T-helper 17 cell (primary cell): ENCODE data around the gene MAGI1. TPM values are rescaled to one million over a fixed set of nuclear protein-coding genes. Genes with fewer than 3 reads are reported as not detected.

ENCODE experiments used
- ATAC-seq: fragments of 150-1000 bp; cut with Tn5 transposase; 2 replicates; pipeline ENCODE4 v1.10.0; 2021; ENCODE audit warnings: mild to moderate bottlenecking, moderate library complexity
- DNase-seq, 3 donors: peaks; one replicate each; pipeline versions ENCODE4 v3.0.0 to v3.0.0-alpha.2; 2020 to 2021
- H3K9me3 ChIP-seq: one replicate; pipeline ENCODE4 v1.7.0; 2013; ENCODE audit warnings: low read length, mild to moderate bottlenecking; ENCODE audit not compliant: control insufficient read depth, poor library complexity, severe bottlenecking
- H3K27ac Mint-ChIP-seq: one replicate; pipeline ENCODE4 v1.8.0; 2022; ENCODE audit warnings: mild to moderate bottlenecking, moderate library complexity, mixed read lengths
- H3K27me3 Mint-ChIP-seq: one replicate; pipeline ENCODE4 v1.8.0; 2022; ENCODE audit warnings: mixed read lengths
- H3K36me3 Mint-ChIP-seq: one replicate; pipeline ENCODE4 v1.8.0; 2022; ENCODE audit warnings: low read depth, mixed read lengths
- H3K4me1 Mint-ChIP-seq: one replicate; pipeline ENCODE4 v1.8.0; 2022; ENCODE audit warnings: mild to moderate bottlenecking, mixed read lengths
- H3K4me3 Mint-ChIP-seq: one replicate; pipeline ENCODE4 v1.8.0; 2022; ENCODE audit warnings: mild to moderate bottlenecking, moderate library complexity, mixed read lengths
- total RNA-seq, 4 donors: library from RNA in 2 of 4; stranded (reverse) in 2 of 4; gene quantifications; one replicate each; pipeline ENCODE4 v1.2.3 and lab custom pipeline; 2022 to 2026

Gene MAGI1
- total RNA-seq, 2 donors from 2014 or later, result not detected

GRCh38 chr3:66017591-66017990, 21.1 kb downstream of the MAGI1 start:
- H3K36me3 Mint-ChIP-seq, result no peaks in the 10 kb centered on the region
- H3K27me3 Mint-ChIP-seq, result peaks cover 17% of the 10 kb centered on the region
- no peak overlapping the region for H3K4me3 Mint-ChIP-seq
- no peak for ATAC-seq
- H3K27ac Mint-ChIP-seq, result no peak overlapping the region
- H3K4me1 Mint-ChIP-seq, result no peaks in the 10 kb centered on the region
- no peak for DNase-seq
- H3K9me3 ChIP-seq, result no peaks in the 10 kb centered on the region

DNA sequence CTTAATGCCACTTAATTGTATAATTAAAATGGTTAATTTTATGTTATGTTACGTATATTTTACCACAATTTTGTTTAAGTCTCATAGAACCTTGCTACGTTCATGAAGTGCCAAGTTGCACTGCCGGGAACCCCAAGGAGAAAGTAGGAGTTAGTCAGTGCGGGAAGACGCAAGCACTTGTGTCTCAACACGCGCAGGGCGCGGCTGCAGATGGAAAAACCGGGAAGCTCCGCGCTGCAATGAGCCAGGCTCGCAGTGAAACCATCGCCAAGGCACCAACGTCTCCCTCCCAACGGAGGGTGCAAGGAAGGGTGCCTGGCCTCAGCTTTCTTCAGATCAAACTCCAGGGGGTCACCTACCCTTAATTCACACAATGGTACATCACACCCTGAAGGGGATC, 21.6 kb downstream of the MAGI1 start:
- DNase-seq (no peak), ATAC-seq (no peak)
- no peak overlapping the region for H3K27ac Mint-ChIP-seq
- no peaks in the 10 kb centered on the region for H3K9me3 ChIP-seq
- H3K4me3 Mint-ChIP-seq, result no peak overlapping the region
- no peaks in the 10 kb centered on the region for H3K36me3 Mint-ChIP-seq
- H3K4me1 Mint-ChIP-seq, result no peaks in the 10 kb centered on the region
- H3K27me3 Mint-ChIP-seq, result peaks cover 16% of the 10 kb centered on the region

DNA sequence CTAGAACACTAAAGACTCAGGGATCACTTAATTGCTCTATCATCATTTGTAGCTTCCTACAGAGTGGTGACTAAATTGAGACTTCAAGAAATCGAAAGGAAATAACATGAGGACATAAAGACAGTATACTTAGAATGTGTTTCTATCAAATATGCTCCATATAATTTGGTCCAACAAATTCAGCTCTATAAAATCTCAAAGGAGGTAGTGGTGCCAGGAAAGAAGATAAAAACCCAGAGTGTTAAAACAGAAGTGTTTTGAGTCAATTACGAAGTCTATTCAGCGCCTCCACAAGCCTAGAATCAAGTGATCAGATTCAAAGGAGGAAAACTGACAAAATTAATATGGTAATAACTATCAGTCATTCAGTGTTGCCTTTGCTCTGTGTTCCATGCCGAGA, 22.9 kb downstream of the MAGI1 start:
- no peak overlapping the region for H3K27ac Mint-ChIP-seq

DNA sequence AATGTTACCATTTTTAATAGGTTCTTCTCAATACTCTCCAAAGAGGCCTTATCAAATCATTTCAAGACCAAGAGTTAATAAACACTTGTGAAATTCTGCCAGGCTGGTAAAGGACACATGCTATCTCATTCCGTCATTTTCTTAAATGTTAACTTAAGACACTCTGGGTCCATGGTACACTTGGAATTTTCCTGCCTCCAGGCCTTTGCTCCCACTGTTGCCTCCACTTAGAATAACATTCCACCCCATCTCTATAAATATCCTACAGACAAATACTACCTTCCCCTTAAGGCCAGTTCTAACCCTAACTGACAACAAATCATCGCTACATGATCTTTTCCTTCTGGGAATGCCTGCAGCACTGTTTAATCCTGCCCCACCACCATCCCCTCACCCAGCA, 24.1 kb downstream of the MAGI1 start:
- Mint-ChIP-seq H3K4me1 (no peaks in the 10 kb centered on the region), H3K27me3 (no peaks in the 10 kb centered on the region), H3K36me3 (no peaks in the 10 kb centered on the region), H3K27ac (no peak overlapping the region), H3K4me3 (no peak overlapping the region)
- DNase-seq, result no peak
- no peak for ATAC-seq
- no peaks in the 10 kb centered on the region for H3K9me3 ChIP-seq

More for the DNA sequence above, 22.9 kb downstream of the MAGI1 start:
- H3K9me3 ChIP-seq, result no peaks in the 10 kb centered on the region
- Mint-ChIP-seq H3K4me1 (no peaks in the 10 kb centered on the region), H3K36me3 (no peaks in the 10 kb centered on the region), H3K4me3 (no peak overlapping the region), H3K27me3 (peaks cover 5% of the 10 kb centered on the region)
- DNase-seq (no peak), ATAC-seq (no peak)

DNA sequence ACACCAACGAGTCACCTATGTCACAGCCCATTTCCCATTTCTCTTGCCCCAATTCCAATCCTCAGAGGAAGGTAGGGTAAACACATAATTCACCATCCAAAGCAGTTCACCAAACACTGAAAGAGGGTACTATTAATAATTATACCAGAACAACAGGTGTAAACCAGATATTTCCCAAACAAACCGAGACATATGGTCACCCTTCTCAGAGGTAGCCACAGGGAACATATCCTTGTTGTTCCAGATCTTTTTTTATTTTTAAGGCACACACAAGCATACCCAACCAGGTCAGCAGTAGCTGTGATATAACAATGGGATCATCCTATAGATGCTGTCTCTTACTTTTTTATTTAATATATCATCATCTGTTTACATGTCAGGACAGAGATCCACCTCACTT, 24.7 kb downstream of the MAGI1 start:
- no peaks in the 10 kb centered on the region for H3K27me3 Mint-ChIP-seq
- H3K27ac Mint-ChIP-seq, result no peak overlapping the region
- no peaks in the 10 kb centered on the region for H3K36me3 Mint-ChIP-seq
- H3K4me3 Mint-ChIP-seq, result no peak overlapping the region
- no peak for DNase-seq
- no peak for ATAC-seq
- no peaks in the 10 kb centered on the region for H3K4me1 Mint-ChIP-seq
- no peaks in the 10 kb centered on the region for H3K9me3 ChIP-seq

DNA sequence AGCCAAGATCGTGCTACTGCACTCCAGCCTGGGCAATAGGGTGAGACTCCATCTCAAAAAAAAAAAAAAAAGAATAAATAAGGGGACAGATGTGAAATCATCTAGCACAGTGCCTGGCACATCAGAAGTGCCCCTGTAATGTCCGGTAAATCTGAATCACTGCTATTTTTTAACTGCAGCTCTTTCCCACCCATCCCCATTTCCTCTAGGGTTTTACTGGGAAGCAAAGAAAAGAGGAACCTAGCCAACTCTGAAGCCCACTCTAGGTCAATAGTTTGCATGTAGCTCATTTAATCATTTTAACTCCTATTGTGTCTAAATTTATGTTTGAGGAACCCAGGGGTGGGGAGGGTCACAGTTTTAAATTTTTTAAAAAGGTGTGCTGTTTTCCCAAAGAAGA, 26.0 kb downstream of the MAGI1 start:
- Mint-ChIP-seq H3K27me3 (no peaks in the 10 kb centered on the region), H3K4me1 (no peaks in the 10 kb centered on the region), H3K4me3 (no peak overlapping the region), H3K36me3 (no peaks in the 10 kb centered on the region), H3K27ac (no peak overlapping the region)
- DNase-seq, result no peak
- ATAC-seq, result no peak
- H3K9me3 ChIP-seq, result no peaks in the 10 kb centered on the region

DNA sequence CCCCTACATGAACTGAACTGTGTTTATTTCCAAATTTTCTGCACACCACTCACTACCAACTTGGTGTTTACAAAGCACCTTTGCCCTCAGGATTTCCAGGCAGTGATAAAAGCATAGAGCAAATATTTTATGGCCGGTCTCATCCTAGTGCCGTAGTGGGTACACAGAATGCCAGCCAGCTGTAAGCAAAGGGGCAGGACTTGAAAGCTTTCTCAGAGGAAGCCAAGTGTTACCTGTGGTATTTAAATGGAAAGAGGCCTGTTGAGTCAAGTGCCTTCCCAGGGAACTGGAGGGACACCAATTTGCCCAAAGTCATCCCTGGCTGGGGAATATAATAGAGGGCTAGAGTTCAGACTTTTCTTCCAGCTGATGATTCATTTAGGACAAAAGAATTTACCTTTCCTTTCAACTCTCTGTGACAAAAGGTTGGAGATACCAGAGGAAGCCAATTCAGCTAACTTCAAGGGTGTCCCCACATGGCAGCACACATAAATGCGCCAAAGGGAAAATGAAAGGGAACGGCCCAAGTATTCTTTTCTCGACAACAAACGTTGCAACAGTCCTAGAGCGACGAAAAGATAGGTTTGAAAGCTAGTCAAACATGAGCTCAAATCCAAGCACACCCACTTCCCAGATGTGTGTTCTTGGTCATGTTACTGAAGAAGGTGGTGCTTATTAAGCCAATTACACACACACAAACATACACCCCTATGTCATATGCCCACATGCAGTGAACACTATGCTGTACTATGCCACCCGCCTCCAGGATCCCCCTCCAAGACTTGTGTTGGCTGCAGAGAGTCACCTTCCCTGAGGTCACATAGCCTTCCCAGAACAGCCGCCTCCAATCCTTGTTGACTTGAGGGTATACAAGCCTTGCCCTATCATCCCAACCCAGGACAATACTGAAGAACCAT, 27.7 kb downstream of the MAGI1 start:
- Mint-ChIP-seq H3K36me3 (no peaks in the 10 kb centered on the region), H3K27ac (no peak overlapping the region), H3K27me3 (no peaks in the 10 kb centered on the region), H3K4me3 (no peak overlapping the region), H3K4me1 (no peaks in the 10 kb centered on the region)
- ATAC-seq, result no peak
- no peaks in the 10 kb centered on the region for H3K9me3 ChIP-seq
- no peak for DNase-seq

- no peaks in the 10 kb centered on the region for H3K27me3 Mint-ChIP-seq
- H3K36me3 Mint-ChIP-seq, result no peaks in the 10 kb centered on the region
- no peak for ATAC-seq
- no peak overlapping the region for H3K27ac Mint-ChIP-seq
- no peaks in the 10 kb centered on the region for H3K9me3 ChIP-seq
- no peak for DNase-seq
- H3K4me1 Mint-ChIP-seq, result no peaks in the 10 kb centered on the region
- no peak overlapping the region for H3K4me3 Mint-ChIP-seq
These were observed 28.4 kb downstream of the MAGI1 start for GRCh38 chr3:66010348-66010738.

DNA sequence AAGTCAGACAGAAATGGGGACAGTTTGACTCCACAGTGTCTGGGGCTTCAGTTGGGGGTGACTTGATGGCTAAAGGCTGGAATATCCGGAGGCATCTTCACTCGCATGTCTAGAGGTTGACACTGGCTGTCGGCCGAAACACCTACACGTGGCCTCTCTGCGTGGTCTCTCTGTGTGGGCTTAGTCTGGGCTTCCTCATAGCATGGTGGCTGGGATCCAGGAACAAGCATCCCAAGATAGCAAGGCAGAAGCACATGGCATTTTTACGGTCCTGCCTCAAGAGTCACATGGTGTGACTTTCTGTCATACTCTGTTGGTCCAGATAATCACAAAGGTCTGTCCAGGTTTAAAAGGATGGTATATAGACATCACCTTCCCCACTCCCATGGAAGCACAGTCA, 34.5 kb downstream of the MAGI1 start:
- Mint-ChIP-seq H3K36me3 (no peaks in the 10 kb centered on the region), H3K27me3 (peaks cover 28% of the 10 kb centered on the region), H3K4me1 (no peaks in the 10 kb centered on the region), H3K4me3 (no peak overlapping the region), H3K27ac (no peak overlapping the region)
- ATAC-seq, result no peak
- DNase-seq, result no peak
- H3K9me3 ChIP-seq, result no peaks in the 10 kb centered on the region

DNA sequence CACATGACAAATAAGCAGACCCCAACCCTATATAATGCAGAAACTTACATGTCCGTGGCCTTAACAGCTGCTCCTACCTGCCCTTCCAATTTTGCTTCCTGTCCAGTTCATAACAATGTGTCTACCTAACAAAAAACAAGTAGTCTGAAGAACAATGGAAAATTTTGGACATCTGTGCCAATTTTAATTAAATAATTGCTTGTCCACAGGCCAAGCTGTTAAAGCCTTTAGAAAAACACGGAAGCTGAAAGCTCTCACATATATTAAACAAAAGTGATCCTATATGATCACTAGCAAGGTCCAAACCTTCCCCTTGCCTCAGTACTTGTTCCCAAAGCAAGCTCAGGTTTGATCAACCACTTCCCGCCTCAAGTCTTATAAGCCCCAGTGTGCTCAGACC, 37.1 kb downstream of the MAGI1 start:
- Mint-ChIP-seq H3K4me1 (no peaks in the 10 kb centered on the region), H3K27ac (no peak overlapping the region), H3K4me3 (no peak overlapping the region), H3K27me3 (peaks cover 28% of the 10 kb centered on the region), H3K36me3 (no peaks in the 10 kb centered on the region)
- DNase-seq (no peak), ATAC-seq (no peak)
- H3K9me3 ChIP-seq, result no peaks in the 10 kb centered on the region

DNA sequence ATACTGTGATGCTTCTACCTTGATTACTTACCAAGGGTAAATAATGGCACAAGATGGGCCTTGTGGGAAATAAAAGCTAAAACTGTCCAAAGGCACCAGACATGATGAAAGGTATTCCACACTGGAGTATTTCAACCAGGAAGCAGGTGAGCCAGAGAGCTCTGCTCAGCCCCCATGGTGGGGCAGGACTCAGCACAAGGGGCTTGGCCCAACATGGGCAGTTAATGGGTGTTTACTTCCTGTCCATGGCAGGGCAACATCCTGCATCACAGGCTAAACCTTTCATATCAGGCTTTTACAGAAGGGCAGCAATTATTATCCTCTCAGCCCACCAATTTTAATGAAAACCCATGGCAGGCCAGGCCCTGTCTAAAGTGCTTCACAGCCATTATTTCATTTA, 38.2 kb downstream of the MAGI1 start:
- Mint-ChIP-seq H3K4me1 (no peaks in the 10 kb centered on the region), H3K36me3 (no peaks in the 10 kb centered on the region), H3K27ac (no peak overlapping the region), H3K4me3 (no peak overlapping the region), H3K27me3 (peaks cover 28% of the 10 kb centered on the region)
- no peak for DNase-seq
- no peak for ATAC-seq
- no peaks in the 10 kb centered on the region for H3K9me3 ChIP-seq

DNA sequence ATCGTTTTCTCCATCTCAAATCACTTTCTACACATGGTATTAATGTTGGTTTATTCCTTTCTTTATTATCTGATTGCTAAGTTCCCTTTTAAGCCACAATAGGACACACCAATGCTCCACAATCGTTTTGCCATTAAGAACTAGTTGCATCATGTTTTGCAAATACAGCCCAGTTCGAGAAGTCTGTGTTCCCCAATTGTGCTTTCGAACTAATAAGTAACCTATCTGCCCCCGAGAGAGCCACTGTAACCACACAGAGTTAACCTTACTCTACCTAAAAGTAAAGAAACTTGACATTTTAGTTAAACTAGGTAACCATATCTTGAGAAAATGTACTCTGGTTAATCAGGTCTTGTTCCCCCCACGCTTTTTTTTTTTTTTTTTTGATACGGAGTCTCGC, 39.1 kb downstream of the MAGI1 start:
- Mint-ChIP-seq H3K36me3 (no peaks in the 10 kb centered on the region), H3K27ac (no peak overlapping the region), H3K4me1 (no peaks in the 10 kb centered on the region), H3K27me3 (peaks cover 26% of the 10 kb centered on the region), H3K4me3 (no peak overlapping the region)
- ATAC-seq, result no peak
- DNase-seq, result no peak
- H3K9me3 ChIP-seq, result no peaks in the 10 kb centered on the region

GRCh38 chr3:65996589-65996988, 42.1 kb downstream of the MAGI1 start:
- ATAC-seq (no peak), DNase-seq (no peak)
- Mint-ChIP-seq H3K4me1 (no peaks in the 10 kb centered on the region), H3K27me3 (peaks cover 9% of the 10 kb centered on the region), H3K27ac (no peak overlapping the region), H3K36me3 (no peaks in the 10 kb centered on the region), H3K4me3 (no peak overlapping the region)
- no peaks in the 10 kb centered on the region for H3K9me3 ChIP-seq

DNA sequence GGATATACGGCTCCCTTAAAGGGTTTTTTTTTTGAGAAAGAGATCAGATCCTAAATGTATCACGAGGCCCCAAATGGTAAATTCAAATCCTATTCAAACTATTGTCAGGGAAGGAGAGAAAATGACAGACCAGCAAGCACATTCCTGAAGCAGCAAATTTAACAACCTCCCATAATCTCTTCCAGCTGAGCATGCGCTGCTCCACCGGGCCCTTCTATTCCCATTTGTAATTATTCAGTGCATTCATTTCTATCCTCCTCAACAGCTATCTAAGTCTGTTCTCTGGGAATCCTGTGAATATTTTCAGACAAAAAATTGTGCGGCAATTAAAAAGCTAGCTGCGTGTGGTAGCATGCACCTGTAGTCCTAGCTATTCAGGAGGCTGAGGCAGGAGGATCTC, 43.2 kb downstream of the MAGI1 start:
- no peak for DNase-seq
- Mint-ChIP-seq H3K36me3 (no peaks in the 10 kb centered on the region), H3K4me1 (no peaks in the 10 kb centered on the region), H3K27ac (no peak overlapping the region), H3K27me3 (peaks cover under 1% of the 10 kb centered on the region), H3K4me3 (no peak overlapping the region)
- no peak for ATAC-seq
- no peaks in the 10 kb centered on the region for H3K9me3 ChIP-seq
